SIG-M5 treated with dmso at 0.1 percent for 504 hours (cell line): Measurements from ENCODE around the gene PITRM1.
"Not testable (repeated sequence)": the region's sequence is repeated elsewhere in the genome, so short reads cannot be mapped to it uniquely, and the experiment has no call there.

Experiments used
- DNase-seq: peaks from one replicate; lab custom pipeline; 2025; ENCODE audit not compliant: unreplicated experiment; lab: John Stamatoyannopoulos, UW

PITRM1 gene

GRCh38 chr10:3199488-3199887 lies 26.9 kb upstream of the PITRM1 start:
- peak; percentile 9 for DNase-seq

- DNase-seq: no peak
These were observed 26.3 kb upstream of the PITRM1 start for GRCh38 chr10:3198900-3199299.

GRCh38 chr10:3197348-3198003 lies 24.9 kb upstream of the PITRM1 start:
- DNase-seq: peak; percentile 56

GRCh38 chr10:3196958-3197347 lies 24.4 kb upstream of the PITRM1 start:
- no peak for DNase-seq

GRCh38 chr10:3196482-3196881 lies 23.9 kb upstream of the PITRM1 start:
- no peak for DNase-seq

DNA sequence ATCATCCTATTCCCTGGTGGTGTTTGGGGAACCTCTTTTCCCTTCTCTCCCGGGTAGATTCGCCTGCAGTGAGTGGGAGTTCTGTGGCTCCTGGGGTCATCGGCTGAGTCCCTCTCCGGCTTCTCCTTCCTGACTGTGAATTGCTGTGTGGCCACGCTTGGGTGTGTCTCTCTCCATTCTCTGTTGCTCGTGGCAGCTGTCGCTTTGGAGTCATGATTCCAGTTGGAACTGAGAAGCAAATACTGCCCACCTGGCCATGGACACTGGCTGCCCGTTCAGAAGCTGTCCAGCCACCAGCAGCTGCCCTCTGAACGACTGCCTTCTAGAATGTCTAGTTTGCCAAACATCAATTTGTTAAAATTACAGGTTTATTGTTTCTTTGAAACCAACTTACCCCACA lies 23.1 kb upstream of the PITRM1 start:
- DNase-seq: no peak

GRCh38 chr10:3195286-3195685 lies 22.7 kb upstream of the PITRM1 start:
- no peak for DNase-seq

GRCh38 chr10:3194871-3195270 lies 22.3 kb upstream of the PITRM1 start:
- DNase-seq: no peak

GRCh38 chr10:3193751-3194150 lies 21.2 kb upstream of the PITRM1 start:
- DNase-seq: no peak

DNA sequence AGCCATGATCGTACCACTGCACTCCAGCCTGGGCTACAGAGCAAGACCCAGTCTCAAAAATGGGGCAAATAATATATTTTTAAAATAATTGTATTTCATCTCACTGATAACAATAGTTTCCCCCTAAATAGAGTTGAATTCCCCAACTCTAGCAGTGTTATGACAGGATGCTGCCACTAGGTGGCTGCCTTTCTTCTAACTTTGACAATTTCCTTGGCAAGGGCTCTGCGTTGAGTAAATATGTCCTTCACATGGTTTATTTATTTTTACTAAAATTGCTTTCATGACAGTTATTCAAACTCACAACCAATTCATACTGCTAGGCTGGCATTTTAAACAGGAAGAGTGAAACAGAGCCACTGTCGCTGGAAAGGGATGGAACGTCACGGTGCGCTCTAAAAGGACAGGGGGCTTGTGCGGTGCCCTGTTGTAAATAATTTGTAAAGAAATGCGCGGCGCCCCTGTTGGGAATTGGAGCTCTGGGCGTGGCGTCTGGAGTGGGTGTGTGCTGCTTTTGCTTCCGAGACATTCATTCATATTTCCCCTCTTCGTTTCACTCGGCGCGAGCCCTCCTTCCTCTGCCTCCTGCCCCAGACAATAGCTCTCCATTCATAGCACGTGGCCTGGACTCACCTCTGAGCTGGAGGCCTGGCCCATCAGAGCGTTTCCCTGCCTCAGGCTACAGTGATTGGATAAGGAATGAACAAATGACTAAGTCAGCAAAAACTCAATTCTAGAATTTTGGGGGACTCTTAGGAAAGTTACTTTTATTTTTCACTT lies 20.5 kb upstream of the PITRM1 start:
- DNase-seq: peak; percentile 16

DNA sequence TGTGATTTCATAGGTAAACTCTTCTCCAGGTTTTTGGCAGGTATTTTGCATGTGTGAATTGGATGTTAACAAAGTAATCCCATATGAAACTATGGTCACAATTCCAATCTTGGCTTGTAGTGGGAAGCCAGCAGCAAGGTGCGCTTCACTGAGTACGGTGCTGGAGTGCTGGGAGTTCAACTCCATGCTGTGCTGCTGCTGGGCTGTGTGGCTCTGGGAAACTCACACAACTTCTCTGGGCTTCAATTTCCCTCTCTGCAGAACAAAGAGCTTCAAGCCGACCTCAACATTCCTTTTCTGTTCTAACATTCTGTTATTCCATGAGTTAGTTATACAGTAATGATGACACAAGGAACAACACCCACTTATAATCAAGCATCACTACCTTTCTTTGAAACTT lies 18.2 kb upstream of the PITRM1 start:
- DNase-seq: no peak

- not testable (repeated sequence) for DNase-seq
These were observed 14.6 kb upstream of the PITRM1 start for GRCh38 chr10:3187229-3187628.

DNA sequence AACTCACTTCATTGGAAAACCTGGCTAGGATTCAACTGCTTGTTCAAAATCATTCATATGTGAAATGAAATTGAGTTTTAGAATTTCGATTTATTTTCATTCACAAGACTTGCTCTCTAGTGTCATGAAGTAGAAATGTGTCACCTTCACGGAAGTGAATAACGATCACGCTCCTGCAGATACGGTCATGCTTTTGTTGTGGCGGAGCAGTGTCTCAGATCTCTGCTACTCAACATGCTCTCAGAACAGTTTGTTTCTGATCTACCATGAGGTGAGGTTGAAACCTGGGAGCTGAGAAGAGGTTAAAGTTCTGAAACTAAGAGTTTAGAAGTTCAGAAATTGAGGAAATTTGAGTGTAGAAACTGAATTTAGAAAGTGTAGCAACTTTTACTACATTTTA lies 13.8 kb upstream of the PITRM1 start:
- no peak for DNase-seq

DNA sequence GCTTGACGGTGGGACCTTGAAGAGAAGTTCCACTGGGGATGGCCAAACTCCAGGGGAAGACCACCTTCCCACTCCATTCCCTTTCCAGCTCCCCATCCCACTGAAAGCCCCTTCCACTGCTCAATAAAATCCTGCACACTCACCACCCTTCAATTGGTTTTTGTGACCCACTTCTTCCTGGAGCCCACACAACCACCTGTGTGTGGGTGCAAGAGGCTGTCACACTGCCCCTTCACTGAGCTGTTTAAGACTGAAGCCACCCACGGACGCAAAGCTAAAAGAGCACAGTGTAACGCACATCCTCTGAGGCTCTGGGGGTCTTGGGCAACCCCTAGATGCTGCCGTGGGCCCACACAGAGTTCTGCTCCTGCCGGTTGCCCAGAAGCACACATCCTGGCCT lies 12.8 kb upstream of the PITRM1 start:
- no peak for DNase-seq

- DNase-seq: no peak
These were observed 7.9 kb upstream of the PITRM1 start for GRCh38 chr10:3180355-3181025.

GRCh38 chr10:3179174-3179573 lies 6.6 kb upstream of the PITRM1 start:
- no peak for DNase-seq

GRCh38 chr10:3178042-3178441 lies 5.5 kb upstream of the PITRM1 start:
- DNase-seq: no peak

- no peak for DNase-seq
These were observed 743 bp upstream of the PITRM1 start for GRCh38 chr10:3173171-3173878.

- DNase-seq: peak; percentile 40
These were observed 519 bp downstream of the PITRM1 start for GRCh38 chr10:3172081-3172445.

DNA sequence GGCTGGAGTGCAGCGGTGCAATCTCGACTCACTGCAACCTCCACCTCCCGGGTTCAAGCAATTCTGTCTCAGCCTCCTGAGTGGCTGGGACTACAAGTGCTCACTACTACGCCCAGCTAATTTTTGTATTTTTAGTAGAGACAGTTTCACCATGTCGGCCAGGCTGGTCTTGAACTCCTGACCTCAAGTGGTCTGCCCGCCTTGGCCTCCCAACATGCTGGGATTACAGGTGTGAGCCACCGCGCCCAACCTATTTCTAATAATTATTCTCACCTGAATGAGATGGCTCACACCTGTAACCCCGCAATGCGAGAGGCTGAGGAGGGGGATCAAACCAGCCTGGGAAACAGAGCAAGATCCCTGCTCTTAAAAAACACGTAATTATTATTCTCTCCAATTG lies 1.1 kb downstream of the PITRM1 start:
- not testable (repeated sequence) for DNase-seq

GRCh38 chr10:3169673-3170072 lies 2.9 kb downstream of the PITRM1 start:
- DNase-seq: no peak

GRCh38 chr10:3169271-3169670 lies 3.3 kb downstream of the PITRM1 start:
- no peak for DNase-seq
